H1 (cell line): ENCODE data around the gene RICTOR. TPM values are rescaled to one million over a fixed set of nuclear protein-coding genes. Genes with fewer than 3 reads are reported as not detected.

Experiments
- CTCF ChIA-PET: fragments of 300-600 bp; sonication (Branson Sonifier 250); formaldehyde crosslinking; loops from one replicate; lab custom pipeline; 2021; ENCODE audit not compliant: partially characterized antibody; lab: Charles Lee
- POLR2A ChIA-PET: fragments of 300-600 bp; sonication (Branson Sonifier 250); formaldehyde crosslinking; loops from one replicate; lab custom pipeline; 2021; ENCODE audit warnings: inconsistent platforms; ENCODE audit not compliant: partially characterized antibody; lab: Charles Lee
- DNase-seq, 2 experiments: peaks; one replicate each; pipeline versions ENCODE4 v3.0.0 to v3.0.0-alpha.2; 2010 to 2022; ENCODE audit warnings: low spot score in 2 of 2, low read depth in 1 of 2, mixed read lengths in 1 of 2
- FAIRE-seq: peaks from 2 replicates; lab custom pipeline; 2011; peaks lifted over from hg19 to GRCh38; lab: Jason Lieb, UNC
- H2AFZ ChIP-seq: 2 replicates; pipeline ENCODE4 v1.8.1; 2012; ENCODE audit warnings: low read length, inconsistent platforms
- H2AK5ac ChIP-seq: 2 replicates; pipeline ENCODE4 v1.6.1; 2013; ENCODE audit warnings: low read depth, low read length
- H2BK120ac ChIP-seq: replicated peaks from 2 replicates; pipeline ENCODE3; 2013; ENCODE audit warnings: low read depth, low read length, inconsistent platforms
- H2BK12ac ChIP-seq: 2 replicates; pipeline ENCODE4 v1.6.1; 2013; ENCODE audit warnings: low read depth, low read length
- H2BK15ac ChIP-seq: 2 replicates; pipeline ENCODE4 v1.6.1; 2013; ENCODE audit warnings: low read length
- H2BK20ac ChIP-seq: 2 replicates; pipeline ENCODE4 v1.6.1; 2013; ENCODE audit warnings: low read length
- H2BK5ac ChIP-seq: 2 replicates; pipeline ENCODE4 v1.6.1; 2013; ENCODE audit warnings: low read depth, low read length
- H3K14ac ChIP-seq: 2 replicates; pipeline ENCODE4 v1.6.1; 2013; ENCODE audit warnings: inconsistent platforms; ENCODE audit not compliant: insufficient read length
- H3K18ac ChIP-seq: 2 replicates; pipeline ENCODE4 v1.6.1; 2013; ENCODE audit warnings: low read length; ENCODE audit errors: extremely low read depth
- H3K23ac ChIP-seq: 2 replicates; pipeline ENCODE4 v1.6.1; 2013; ENCODE audit warnings: inconsistent platforms; ENCODE audit not compliant: insufficient read length
- H3K23me2 ChIP-seq: 2 replicates; pipeline ENCODE4 v1.6.1; 2013; ENCODE audit warnings: low read depth, low read length
- H3K27ac ChIP-seq: 2 replicates; pipeline ENCODE4 v1.6.1; 2011; ENCODE audit warnings: low read depth, low read length, inconsistent platforms
- H3K27me3 ChIP-seq, 4 experiments: replicated peaks in 1 of 4; 1 replicate in 1 of 4; 2 replicates in 3 of 4; pipeline versions ENCODE4 v1.6.1 to v1.8.1; 2011 to 2013; ENCODE audit warnings: low read length in 3 of 4, mild to moderate bottlenecking in 3 of 4, inconsistent platforms in 2 of 4, mixed read lengths in 2 of 4, moderate library complexity in 1 of 4; ENCODE audit not compliant: control insufficient read depth in 3 of 4, insufficient read depth in 3 of 4; ENCODE audit errors: extremely low read depth in 1 of 4
- H3K36me3 ChIP-seq, 4 experiments: 2 replicates each; pipeline versions ENCODE4 v1.6.1 to v1.8.1; 2011 to 2013; ENCODE audit warnings: mild to moderate bottlenecking in 4 of 4, low read length in 3 of 4, moderate library complexity in 2 of 4, control low read depth in 1 of 4, inconsistent platforms in 1 of 4; ENCODE audit not compliant: insufficient read depth in 4 of 4, control insufficient read depth in 2 of 4
- H3K4ac ChIP-seq: replicated peaks from 2 replicates; pipeline ENCODE3; 2013; ENCODE audit warnings: low read length, low read depth, mixed read lengths, inconsistent platforms; ENCODE audit not compliant: insufficient read length
- H3K4me1 ChIP-seq, 4 experiments: replicated peaks in 1 of 4; 1 replicate in 1 of 4; 2 replicates in 3 of 4; pipeline versions ENCODE4 v1.6.1 to v1.8.1; 2011 to 2013; ENCODE audit warnings: low read length in 3 of 4, inconsistent platforms in 2 of 4, mixed read lengths in 1 of 4; ENCODE audit not compliant: insufficient read depth in 4 of 4, control insufficient read depth in 3 of 4
- H3K4me2 ChIP-seq, 2 experiments: 2 replicates each; pipeline versions ENCODE4 v1.6.1 to v1.8.1; 2011 to 2013; ENCODE audit warnings: low read depth in 2 of 2, low read length in 2 of 2, control low read depth in 1 of 2, inconsistent platforms in 1 of 2, mild to moderate bottlenecking in 1 of 2; ENCODE audit not compliant: insufficient read depth in 1 of 2
- H3K4me3 ChIP-seq, 4 experiments: fragments of 200-600, 300-600 bp in 1 of 4; sonication (generic), shearing (Covaris generic), sonication (Bioruptor Twin) in 1 of 4; 2 replicates each; pipeline versions ENCODE4 v1.5.1 to v1.8.1; 2011 to 2016; ENCODE audit warnings: low read length in 4 of 4, low read depth in 3 of 4, control low read depth in 2 of 4, inconsistent platforms in 2 of 4, mild to moderate bottlenecking in 2 of 4, mixed read lengths in 1 of 4, moderate library complexity in 1 of 4; ENCODE audit not compliant: insufficient read depth in 2 of 4; ENCODE audit errors: extremely low read depth in 1 of 4
- H3K56ac ChIP-seq: replicated peaks from 2 replicates; pipeline ENCODE3; 2013; ENCODE audit warnings: low read depth, mild to moderate bottlenecking, mixed read lengths, low read length, inconsistent platforms; ENCODE audit not compliant: insufficient read length
- H3K79me1 ChIP-seq: 2 replicates; pipeline ENCODE4 v1.6.1; 2013; ENCODE audit warnings: low read depth, low read length, control low read depth
- H3K79me2 ChIP-seq, 2 experiments: 2 replicates each; pipeline versions ENCODE4 v1.6.1 to v1.8.1; 2012 to 2013; ENCODE audit warnings: low read length in 2 of 2, mild to moderate bottlenecking in 2 of 2, inconsistent platforms in 1 of 2; ENCODE audit not compliant: insufficient read depth in 2 of 2, control insufficient read depth in 1 of 2
- H3K9ac ChIP-seq, 4 experiments: replicated peaks in 1 of 4; 1 replicate in 1 of 4; 2 replicates in 3 of 4; pipeline versions ENCODE4 v1.6.1 to v1.8.1; 2011 to 2013; ENCODE audit warnings: low read depth in 3 of 4, low read length in 3 of 4, control low read depth in 2 of 4, mild to moderate bottlenecking in 2 of 4, moderate library complexity in 2 of 4, inconsistent platforms in 1 of 4; ENCODE audit errors: extremely low read depth in 1 of 4
- H3K9me3 ChIP-seq, 2 experiments: 2 replicates each; pipeline versions ENCODE4 v1.6.1 to v1.8.1; 2012 to 2013; ENCODE audit warnings: mild to moderate bottlenecking in 2 of 2, moderate library complexity in 2 of 2, control low read depth in 1 of 2, inconsistent platforms in 1 of 2, low read depth in 1 of 2, low read length in 1 of 2, mixed read lengths in 1 of 2; ENCODE audit not compliant: insufficient read depth in 2 of 2
- H4K20me1 ChIP-seq, 2 experiments: replicated peaks in 1 of 2; 2 replicates each; pipeline versions ENCODE3 to v1.8.1; 2011 to 2013; ENCODE audit warnings: inconsistent platforms in 2 of 2, low read length in 2 of 2, mild to moderate bottlenecking in 1 of 2; ENCODE audit not compliant: insufficient read depth in 2 of 2, control insufficient read depth in 1 of 2
- H4K5ac ChIP-seq: 2 replicates; pipeline ENCODE4 v1.6.1; 2013; ENCODE audit warnings: low read length, low read depth, mixed read lengths, inconsistent platforms; ENCODE audit not compliant: insufficient read length
- H4K8ac ChIP-seq: 2 replicates; pipeline ENCODE4 v1.8.0; 2013; ENCODE audit warnings: mild to moderate bottlenecking, moderate library complexity, low read length, inconsistent platforms; ENCODE audit not compliant: insufficient read depth; ENCODE audit errors: extremely low read depth
- H4K91ac ChIP-seq: replicated peaks from 2 replicates; pipeline ENCODE3; 2013; ENCODE audit warnings: low read length, mixed read lengths, inconsistent platforms; ENCODE audit not compliant: insufficient read length
- EGR1 ChIP-seq: IDR thresholded peaks from 2 replicates; pipeline ENCODE4 v1.6.1; 2011; ENCODE audit warnings: low read depth, low read length, borderline replicate concordance
- GABPA ChIP-seq: IDR thresholded peaks from 2 replicates; pipeline ENCODE4 v1.6.1; 2011; ENCODE audit warnings: mild to moderate bottlenecking, low read length, moderate library complexity, borderline replicate concordance; ENCODE audit not compliant: insufficient read depth
- JUND ChIP-seq: IDR thresholded peaks from 2 replicates; pipeline ENCODE4 v1.6.1; 2011; ENCODE audit warnings: mild to moderate bottlenecking, improper control_type of control experiment, low read length
- POLR2A ChIP-seq, 2 experiments: IDR thresholded peaks; 1 replicate in 1 of 2; 2 replicates in 1 of 2; pipeline ENCODE4 v1.6.1; 2011; ENCODE audit warnings: low read depth in 2 of 2, low read length in 2 of 2, mild to moderate bottlenecking in 2 of 2; ENCODE audit errors: control extremely low read depth in 1 of 2
- SUZ12 ChIP-seq: fragments of 200-600 bp; sonication (generic); IDR thresholded peaks from 2 replicates; pipeline ENCODE4 v1.6.1; 2012; ENCODE audit warnings: mild to moderate bottlenecking, inconsistent platforms, low read length, moderate library complexity, mixed read lengths
- WGBS, 2 experiments: shearing (Covaris generic) in 1 of 2; methylation state at CpG; one replicate each; pipeline versions ENCODE4 v1.1.6 to v1.1.7; 2013 to 2015; ENCODE audit warnings: low lambda C conversion rate in 2 of 2, mixed read lengths in 2 of 2, inconsistent platforms in 1 of 2, low coverage in 1 of 2, missing lambda C conversion rate in 1 of 2; ENCODE audit not compliant: insufficient replicate concordance in 2 of 2, insufficient coverage in 1 of 2, insufficient read length in 1 of 2; ENCODE audit errors: extremely low coverage in 1 of 2, missing lambda C conversion rate in 1 of 2; 5-methylcytosine and 5-hydroxymethylcytosine counted together
- polyA plus RNA-seq, 7 experiments: library from polyadenylated mRNA; depleted of rRNA in 3 of 7; stranded (reverse) in 5 of 7; unstranded in 2 of 7; fragments of >200 nt in 5 of 7; fragments of 200-250 nt in 2 of 7; gene quantifications; 1 replicate in 5 of 7; 2 replicates in 1 of 7; 4 replicates in 1 of 7; pipeline versions ENCODE4 v1.2.1 to v1.2.3, GENCODE V29; 2011 to 2013; ENCODE audit warnings: missing spikeins in 2 of 7, mixed read lengths in 2 of 7
- total RNA-seq: library from RNA; stranded (reverse); fragmentation: NEBNext Ultra II Directional; extraction: Animal tissue kit (Norgen Biotek cat#: 25700); gene quantifications from 2 replicates; pipeline ENCODE4 v1.2.1, GENCODE V29; 2021

Gene RICTOR
- total and polyA plus RNA-seq, 2 of the 8 experiments (the other 6 are each of a cell fraction or from before 2014, with no cell fraction given): 4.3 to 26.6 TPM

DNA sequence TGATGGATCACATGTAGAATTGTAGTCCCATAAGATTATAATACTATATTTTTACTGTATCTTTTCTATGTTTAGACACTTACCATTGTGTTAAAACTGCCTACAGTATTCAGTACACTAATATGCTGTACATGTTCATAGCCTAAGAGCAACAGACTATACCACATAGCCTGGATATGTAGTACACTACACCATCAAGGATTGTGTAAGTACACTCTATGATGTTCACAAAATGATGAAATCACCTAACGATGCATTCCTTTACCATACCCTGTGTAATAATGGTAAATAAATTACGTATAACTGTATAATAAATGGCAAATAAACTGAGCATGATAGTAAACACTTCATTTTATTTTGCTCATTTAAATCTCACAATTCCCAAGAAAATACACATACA lies 60.3 kb downstream of the RICTOR start:
- no peak overlapping the region for H2BK12ac ChIP-seq
- H2AFZ ChIP-seq: no peak overlapping the region
- 87% methylated on average over 2 of the region's 2 CpGs; no CpG with 5 or more reads in 1 of the 2 experiments for WGBS, 2 experiments
- H3K27me3 ChIP-seq: no peaks in the 10 kb centered on the region
- H2BK15ac ChIP-seq: no peak overlapping the region
- no peak overlapping the region for H2AK5ac ChIP-seq
- H3K36me3 ChIP-seq: peaks cover 0 to 28% (median 6%) of the 10 kb centered on the region in 4 experiments; a peak in 3 of 8 replicates
- H3K4me3 ChIP-seq: no peak overlapping the region
- H3K4me2 ChIP-seq: no peak overlapping the region
- H2BK20ac ChIP-seq: no peak overlapping the region
- H3K27ac ChIP-seq: no peak overlapping the region
- no peak overlapping the region for H4K5ac ChIP-seq
- H3K23me2 ChIP-seq: no peaks in the 10 kb centered on the region
- peaks cover 0 to 3% of the 10 kb centered on the region in 2 experiments; a peak in 2 of 4 replicates for H3K79me2 ChIP-seq
- H3K4ac ChIP-seq: no peak overlapping the region
- H3K23ac ChIP-seq: no peak overlapping the region
- POLR2A ChIA-PET: no interaction called here
- no peak overlapping the region for H3K9ac ChIP-seq
- H3K14ac ChIP-seq: no peak overlapping the region
- no peak overlapping the region for H4K91ac ChIP-seq
- no peak overlapping the region for H3K56ac ChIP-seq
- H3K79me1 ChIP-seq: no peaks in the 10 kb centered on the region
- no peak overlapping the region for H2BK120ac ChIP-seq
- H4K20me1 ChIP-seq: no peaks in the 10 kb centered on the region
- CTCF ChIA-PET: interaction anchor here (2.1 kb wide), 1 partner anchor 67 kb away, joined by 6 read pairs; no protein-coding TSS in a partner anchor
- H4K8ac ChIP-seq: no peak overlapping the region
- FAIRE-seq: no peak
- peaks cover 22 to 25% of the 10 kb centered on the region in 2 experiments for H3K9me3 ChIP-seq
- DNase-seq: no peak
- no peaks in the 10 kb centered on the region for H3K4me1 ChIP-seq
- H2BK5ac ChIP-seq: no peak overlapping the region
- H3K18ac ChIP-seq: no peak overlapping the region
- TF ChIP-seq GABPA (no peak), EGR1 (no peak), JUND (no peak), SUZ12 (no peak), POLR2A (IDR thresholded peaks at IDR 0.05; ENCODE audit: control extremely low read depth in 1 of 2, low read depth in 2 of 2, low read length in 2 of 2) (no peak)
